Hepatocyte (in vitro differentiated cells): ENCODE data around the gene ARHGAP5. TPM values are rescaled to one million over a fixed set of nuclear protein-coding genes. Genes with fewer than 3 reads are reported as not detected.

Experiments
- DNase-seq: peaks from one replicate; pipeline ENCODE4 v3.0.0-alpha.2; 2016; ENCODE audit warnings: low spot score
- H2AFZ ChIP-seq: fragments of 200-600 bp; sonication (generic); 2 replicates; pipeline ENCODE4 v1.6.0; 2016; ENCODE audit warnings: antibody characterized with exemption, mild to moderate bottlenecking
- H3K27ac ChIP-seq: fragments of 200-600 bp; sonication (generic); 2 replicates; pipeline ENCODE4 v1.5.1; 2016; ENCODE audit warnings: mild to moderate bottlenecking
- H3K27me3 ChIP-seq: fragments of 200-600 bp; sonication (generic); 2 replicates; pipeline ENCODE4 v1.6.1; 2016
- H3K36me3 ChIP-seq: fragments of 200-600 bp; sonication (generic); replicated peaks from 2 replicates; pipeline ENCODE4 v1.5.1; 2016; ENCODE audit warnings: low read depth; ENCODE audit not compliant: insufficient read depth
- H3K4me1 ChIP-seq: fragments of 200-600 bp; sonication (generic); 2 replicates; pipeline ENCODE4 v1.5.1; 2016; ENCODE audit warnings: mild to moderate bottlenecking, moderate library complexity; ENCODE audit not compliant: insufficient read depth
- H3K4me2 ChIP-seq: fragments of 200-600 bp; sonication (generic); 2 replicates; pipeline ENCODE4 v1.6.0; 2016
- H3K4me3 ChIP-seq: fragments of 200-600 bp; sonication (generic); 2 replicates; pipeline ENCODE4 v1.5.1; 2016; ENCODE audit warnings: mild to moderate bottlenecking
- H3K79me2 ChIP-seq: fragments of 200-600 bp; sonication (generic); 2 replicates; pipeline ENCODE4 v1.6.0; 2017; ENCODE audit warnings: mild to moderate bottlenecking
- H3K9me2 ChIP-seq: fragments of 200-600 bp; sonication (generic); replicated peaks from 2 replicates; pipeline ENCODE4 v1.6.0; 2017; ENCODE audit warnings: mild to moderate bottlenecking; ENCODE audit not compliant: insufficient read depth
- H3K9me3 ChIP-seq: fragments of 200-600 bp; sonication (generic); 2 replicates; pipeline ENCODE4 v1.5.1; 2016; ENCODE audit warnings: low read depth, mild to moderate bottlenecking
- H4K20me1 ChIP-seq: fragments of 200-600 bp; sonication (generic); 2 replicates; pipeline ENCODE4 v1.6.0; 2016; ENCODE audit warnings: mild to moderate bottlenecking; ENCODE audit not compliant: insufficient read depth, poor library complexity, severe bottlenecking
- CTCF ChIP-seq: fragments of 200-600 bp; sonication (generic); IDR thresholded peaks from 2 replicates; pipeline ENCODE4 v1.5.1; 2016; ENCODE audit warnings: antibody characterized with exemption, mild to moderate bottlenecking; ENCODE audit not compliant: poor library complexity
- EZH2 ChIP-seq: fragments of 200-600 bp; sonication (generic); IDR thresholded peaks from 2 replicates; pipeline ENCODE4 v1.6.1; 2016; ENCODE audit warnings: antibody characterized with exemption, mild to moderate bottlenecking, borderline replicate concordance
- EZH2phosphoT487 ChIP-seq: fragments of 200-600 bp; sonication (generic); IDR thresholded peaks from one replicate; pipeline ENCODE4 v1.6.1; 2018; ENCODE audit warnings: antibody characterized with exemption, mild to moderate bottlenecking, low read depth, moderate library complexity; ENCODE audit not compliant: unreplicated experiment, severe bottlenecking
- WGBS: methylation state at CpG from one replicate; pipeline ENCODE4 v1.1.6; 2016; ENCODE audit warnings: low lambda C conversion rate; ENCODE audit errors: missing lambda C conversion rate; 5-methylcytosine and 5-hydroxymethylcytosine counted together
- polyA plus RNA-seq: library from polyadenylated mRNA; unstranded; fragments of >200 nt; fragmentation: Nextera tagmentation; extraction: Ambion mirVana; gene quantifications from 2 replicates; pipeline ENCODE4 v1.2.1, GENCODE V29; 2016
- total RNA-seq: library from RNA; depleted of rRNA; stranded (reverse); fragments of >200 nt; gene quantifications from 2 replicates; pipeline ENCODE4 v1.2.3, GENCODE V29; 2014

Gene ARHGAP5
- total and polyA plus RNA-seq, 2 experiments from 2014 or later, result 16.5 to 144 TPM

- Histone ChIP-seq H3K4me3 (no peak overlapping the region), H3K79me2 (peaks cover 28% of the 10 kb centered on the region), H3K27me3 (no peaks in the 10 kb centered on the region), H3K27ac (no peak overlapping the region), H3K36me3 (no peaks in the 10 kb centered on the region), H3K9me3 (no peaks in the 10 kb centered on the region), H3K4me2 (no peak overlapping the region), H3K4me1 (no peaks in the 10 kb centered on the region), H3K9me2 (no peaks in the 10 kb centered on the region), H4K20me1 (peaks cover 3% of the 10 kb centered on the region), H2AFZ (no peak overlapping the region)
- 92% methylated on average over 6 of the region's 6 CpGs for WGBS
- peak; percentile 81 for DNase-seq
- TF ChIP-seq EZH2phosphoT487 (no peak), EZH2 (no peak), CTCF (peak; percentile 60)
Observed at GRCh38 chr14:32073537-32074189, 3.4 kb upstream of the ARHGAP5 start.

GRCh38 chr14:32074887-32075572 is 2.1 kb upstream of the ARHGAP5 start:
- Histone ChIP-seq H4K20me1 (peaks cover 17% of the 10 kb centered on the region), H2AFZ (peak overlapping the region; percentile 81), H3K9me2 (no peaks in the 10 kb centered on the region), H3K4me1 (peaks cover 8% of the 10 kb centered on the region), H3K79me2 (peaks cover 41% of the 10 kb centered on the region), H3K27me3 (no peaks in the 10 kb centered on the region), H3K27ac (peak overlapping the region; percentile 98), H3K4me3 (peak overlapping the region; percentile 61), H3K36me3 (no peaks in the 10 kb centered on the region), H3K9me3 (no peaks in the 10 kb centered on the region), H3K4me2 (peak overlapping the region; percentile 87)
- TF ChIP-seq CTCF, result no peak
- no peak for TF ChIP-seq EZH2
- TF ChIP-seq EZH2phosphoT487, result no peak
- WGBS, result 47% methylated on average over 8 of the region's 8 CpGs
- no peak for DNase-seq

- 1% methylated on average over 23 of the region's 23 CpGs for WGBS
- Histone ChIP-seq H3K79me2 (peaks cover 49% of the 10 kb centered on the region), H3K9me2 (no peaks in the 10 kb centered on the region), H3K4me3 (peak overlapping the region; percentile 61), H3K36me3 (no peaks in the 10 kb centered on the region), H3K9me3 (no peaks in the 10 kb centered on the region), H3K4me1 (peaks cover 14% of the 10 kb centered on the region), H2AFZ (peak overlapping the region; percentile 81), H3K27ac (peak overlapping the region; percentile 98), H3K4me2 (peak overlapping the region; percentile 87), H4K20me1 (peaks cover 24% of the 10 kb centered on the region), H3K27me3 (no peaks in the 10 kb centered on the region)
- TF ChIP-seq EZH2phosphoT487, result no peak
- no peak for TF ChIP-seq CTCF
- no peak for TF ChIP-seq EZH2
- peak; percentile 73 for DNase-seq
Observed at GRCh38 chr14:32075672-32076277, 1.3 kb upstream of the ARHGAP5 start.
